GM12878 (cell line): ENCODE results near the gene ZNF888. TPM values are rescaled to one million over a fixed set of nuclear protein-coding genes. Genes with fewer than 3 reads are reported as not detected.

ENCODE experiments used
- BMI1 ChIP-seq: fragments of 450-650 bp; IDR thresholded peaks from 2 replicates; pipeline ENCODE4 v1.6.1; 2016; ENCODE audit warnings: mild to moderate bottlenecking, moderate library complexity, borderline replicate concordance
- CBX5 ChIP-seq: sonication (generic); IDR thresholded peaks from 2 replicates; pipeline ENCODE4 v1.6.1; 2016; ENCODE audit warnings: low read depth, moderate library complexity, mild to moderate bottlenecking, inconsistent platforms
- CEBPZ ChIP-seq: fragments of 150-350 bp; IDR thresholded peaks from 2 replicates; pipeline ENCODE4 v1.6.1; 2016; ENCODE audit warnings: low read depth, low read length
- CHD1 ChIP-seq: IDR thresholded peaks from 2 replicates; pipeline ENCODE4 v1.6.1; 2012; ENCODE audit warnings: low read depth, low read length, improper control_type of control experiment
- CREM ChIP-seq: IDR thresholded peaks from 2 replicates; pipeline ENCODE4 v1.6.1; 2014; ENCODE audit warnings: antibody characterized with exemption, low read depth
- E4F1 ChIP-seq: fragments of 450-650 bp; IDR thresholded peaks from 2 replicates; pipeline ENCODE4 v1.6.1; 2018; ENCODE audit warnings: borderline replicate concordance, mild to moderate bottlenecking; ENCODE audit not compliant: partially characterized antibody
- EP300 ChIP-seq, 2 experiments: fragments of 150-350 bp in 1 of 2; IDR thresholded peaks; 2 replicates each; pipeline ENCODE4 v1.6.1; 2011 to 2012; ENCODE audit warnings: low read depth in 2 of 2, low read length in 2 of 2, borderline replicate concordance in 1 of 2, improper control_type of control experiment in 1 of 2, inconsistent platforms in 1 of 2; ENCODE audit not compliant: control insufficient read depth in 1 of 2
- FOS ChIP-seq: IDR thresholded peaks from 3 replicates; pipeline ENCODE4 v1.6.1; 2011; ENCODE audit warnings: borderline replicate concordance; ENCODE audit not compliant: insufficient read length; ENCODE audit errors: extremely low read depth
- GATAD2B ChIP-seq: fragments of 450-650 bp; conservative IDR thresholded peaks from 2 replicates; pipeline ENCODE4 v1.6.1; 2017; ENCODE audit warnings: low read depth, mild to moderate bottlenecking, moderate library complexity
- HDAC2 ChIP-seq: fragments of 200-600 bp; sonication (generic); IDR thresholded peaks from 2 replicates; pipeline ENCODE4 v1.6.1; 2017
- MYC ChIP-seq: IDR thresholded peaks from 2 replicates; pipeline ENCODE4 v1.6.1; 2011; ENCODE audit warnings: mild to moderate bottlenecking, low read length, moderate library complexity, inconsistent platforms; ENCODE audit not compliant: insufficient read depth, insufficient replicate concordance, insufficient read length, severe bottlenecking
- POLR2A ChIP-seq: IDR thresholded peaks from 2 replicates; pipeline ENCODE4 v1.6.1; 2011; ENCODE audit warnings: low read depth, mild to moderate bottlenecking, low read length
- SMAD5 ChIP-seq: IDR thresholded peaks from 2 replicates; pipeline ENCODE4 v1.6.1; 2016; ENCODE audit warnings: antibody characterized with exemption, low read depth
- SREBF1 ChIP-seq: IDR thresholded peaks from 2 replicates; pipeline ENCODE4 v1.6.1; 2012; ENCODE audit warnings: mild to moderate bottlenecking, low read length
- TCF3 ChIP-seq: IDR thresholded peaks from 2 replicates; pipeline ENCODE4 v1.6.1; 2012; ENCODE audit warnings: low read depth, mild to moderate bottlenecking, low read length, borderline replicate concordance; ENCODE audit not compliant: insufficient read depth
- ZNF207 ChIP-seq: fragments of 450-650 bp; IDR thresholded peaks from 2 replicates; pipeline ENCODE4 v1.6.1; 2014; ENCODE audit warnings: antibody characterized with exemption, mild to moderate bottlenecking, borderline replicate concordance
- ZNF217 ChIP-seq: fragments of 450-650 bp; IDR thresholded peaks from 2 replicates; pipeline ENCODE4 v1.6.1; 2017; ENCODE audit warnings: antibody characterized with exemption, mild to moderate bottlenecking
- polyA plus RNA-seq, 11 experiments: library from polyadenylated mRNA; depleted of rRNA in 4 of 11; unstranded in 6 of 11; stranded (reverse) in 5 of 11; fragments of >200 nt; fragmentation: Nextera tagmentation in 4 of 11; fragmentation: Illumina TruSeq in 1 of 11; extraction: Ambion mirVana in 4 of 11; extraction: Trizol in 1 of 11; gene quantifications; 1 replicate in 1 of 11; 2 replicates in 10 of 11; pipeline versions ENCODE4 v1.2.1 to v1.2.3, GENCODE V29; 2011 to 2016; ENCODE audit warnings: inconsistent platforms in 2 of 11, missing spikeins in 2 of 11, low read depth in 1 of 11
- total RNA-seq, 4 experiments: library from RNA; depleted of rRNA in 3 of 4; stranded (reverse); fragments of >200 nt in 3 of 4; fragmentation: Illumina TruSeq in 1 of 4; extraction: Trizol in 1 of 4; gene quantifications; 2 replicates each; pipeline versions ENCODE4 v1.2.1 to v1.2.3, GENCODE V29; 2013 to 2021
- TF ChIP-seq, protein P1 (sequence below): fragments of 450-650 bp; IDR thresholded peaks from 2 replicates; pipeline ENCODE4 v1.6.1; 2017; ENCODE audit warnings: antibody characterized with exemption, mild to moderate bottlenecking, moderate library complexity
- TF ChIP-seq, protein P2 (sequence below): fragments of 450-650 bp; IDR thresholded peaks from 2 replicates; pipeline ENCODE4 v1.6.1; 2016; ENCODE audit warnings: mild to moderate bottlenecking

The ZNF888 gene
- total and polyA plus RNA-seq, 10 of the 15 experiments (the other 5 are each of a cell fraction or from before 2014, with no cell fraction given): 0.26 to 4.3 (median 2.7) TPM

- TF ChIP-seq SMAD5 (no peak; the same call in 1 of the 2 replicates), CHD1 (no peak), HDAC2 (no peak), ZNF217 (no peak), ZNF207 (no peak), EP300 (IDR thresholded peaks at IDR 0.05; ENCODE audit: borderline replicate concordance in 1 of 2, control insufficient read depth in 1 of 2, low read depth in 2 of 2, low read length in 2 of 2) (no peak), MYC (no peak), TCF3 (0 out of 2 replicates have a peak, but pooled peaks have one; percentile 19), SREBF1 (no peak), BMI1 (no peak), E4F1 (peak; percentile 73), FOS (no peak), CREM (no peak), GATAD2B (peak; percentile 54; the same call in 1 of the 2 replicates), CEBPZ (no peak), POLR2A (peak; percentile 87), CBX5 (no peak)
- TF ChIP-seq, protein P1, sequence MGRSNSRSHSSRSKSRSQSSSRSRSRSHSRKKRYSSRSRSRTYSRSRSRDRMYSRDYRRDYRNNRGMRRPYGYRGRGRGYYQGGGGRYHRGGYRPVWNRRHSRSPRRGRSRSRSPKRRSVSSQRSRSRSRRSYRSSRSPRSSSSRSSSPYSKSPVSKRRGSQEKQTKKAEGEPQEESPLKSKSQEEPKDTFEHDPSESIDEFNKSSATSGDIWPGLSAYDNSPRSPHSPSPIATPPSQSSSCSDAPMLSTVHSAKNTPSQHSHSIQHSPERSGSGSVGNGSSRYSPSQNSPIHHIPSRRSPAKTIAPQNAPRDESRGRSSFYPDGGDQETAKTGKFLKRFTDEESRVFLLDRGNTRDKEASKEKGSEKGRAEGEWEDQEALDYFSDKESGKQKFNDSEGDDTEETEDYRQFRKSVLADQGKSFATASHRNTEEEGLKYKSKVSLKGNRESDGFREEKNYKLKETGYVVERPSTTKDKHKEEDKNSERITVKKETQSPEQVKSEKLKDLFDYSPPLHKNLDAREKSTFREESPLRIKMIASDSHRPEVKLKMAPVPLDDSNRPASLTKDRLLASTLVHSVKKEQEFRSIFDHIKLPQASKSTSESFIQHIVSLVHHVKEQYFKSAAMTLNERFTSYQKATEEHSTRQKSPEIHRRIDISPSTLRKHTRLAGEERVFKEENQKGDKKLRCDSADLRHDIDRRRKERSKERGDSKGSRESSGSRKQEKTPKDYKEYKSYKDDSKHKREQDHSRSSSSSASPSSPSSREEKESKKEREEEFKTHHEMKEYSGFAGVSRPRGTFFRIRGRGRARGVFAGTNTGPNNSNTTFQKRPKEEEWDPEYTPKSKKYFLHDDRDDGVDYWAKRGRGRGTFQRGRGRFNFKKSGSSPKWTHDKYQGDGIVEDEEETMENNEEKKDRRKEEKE: no peak
- TF ChIP-seq, protein P2, sequence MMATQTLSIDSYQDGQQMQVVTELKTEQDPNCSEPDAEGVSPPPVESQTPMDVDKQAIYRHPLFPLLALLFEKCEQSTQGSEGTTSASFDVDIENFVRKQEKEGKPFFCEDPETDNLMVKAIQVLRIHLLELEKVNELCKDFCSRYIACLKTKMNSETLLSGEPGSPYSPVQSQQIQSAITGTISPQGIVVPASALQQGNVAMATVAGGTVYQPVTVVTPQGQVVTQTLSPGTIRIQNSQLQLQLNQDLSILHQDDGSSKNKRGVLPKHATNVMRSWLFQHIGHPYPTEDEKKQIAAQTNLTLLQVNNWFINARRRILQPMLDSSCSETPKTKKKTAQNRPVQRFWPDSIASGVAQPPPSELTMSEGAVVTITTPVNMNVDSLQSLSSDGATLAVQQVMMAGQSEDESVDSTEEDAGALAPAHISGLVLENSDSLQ: peak; percentile 55; the same call in 1 of the 2 replicates
These were observed 19.3 kb upstream of the ZNF888 start (continued) for GRCh38 chr19:52942386-52943133.
